HFF-Myc (cell line): ENCODE measurements around the gene POU6F2.

ENCODE experiments used
- DNase-seq: peaks from one replicate; pipeline ENCODE4 v3.0.0-alpha.2; 2011; ENCODE audit warnings: low read depth; ENCODE audit errors: extremely low read depth
- H3K4me3 ChIP-seq: replicated peaks from 2 replicates; pipeline ENCODE4 v1.5.1; 2011; ENCODE audit warnings: low read depth, mild to moderate bottlenecking, control low read depth, low read length
- CTCF ChIP-seq: IDR thresholded peaks from 2 replicates; pipeline ENCODE4 v1.5.1; 2012; ENCODE audit warnings: mild to moderate bottlenecking, low read depth, low read length, control low read depth; ENCODE audit errors: missing control alignments

POU6F2 gene

DNA sequence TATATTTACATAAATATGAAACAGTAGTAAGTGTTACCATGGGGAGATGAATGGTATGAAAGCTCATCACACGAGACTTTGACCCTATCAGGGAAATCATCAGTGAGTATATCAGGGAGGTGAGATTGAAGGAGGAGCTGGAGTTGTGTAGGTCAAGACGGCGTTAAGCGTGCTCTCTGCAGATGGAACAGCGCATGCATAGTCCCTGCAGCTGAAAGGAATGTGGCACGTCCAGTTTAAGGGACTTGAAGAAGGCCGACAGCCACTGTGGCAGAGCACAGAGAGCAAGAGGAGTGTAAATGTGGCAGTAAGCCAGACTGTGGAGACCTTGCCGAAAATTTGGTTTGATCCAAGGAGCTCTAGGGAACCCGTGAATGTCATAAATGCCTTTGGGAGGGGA lies 38.9 kb downstream of the POU6F2 start:
- H3K4me3 ChIP-seq: no peak overlapping the region
- no peak for TF ChIP-seq CTCF
- DNase-seq: no peak

DNA sequence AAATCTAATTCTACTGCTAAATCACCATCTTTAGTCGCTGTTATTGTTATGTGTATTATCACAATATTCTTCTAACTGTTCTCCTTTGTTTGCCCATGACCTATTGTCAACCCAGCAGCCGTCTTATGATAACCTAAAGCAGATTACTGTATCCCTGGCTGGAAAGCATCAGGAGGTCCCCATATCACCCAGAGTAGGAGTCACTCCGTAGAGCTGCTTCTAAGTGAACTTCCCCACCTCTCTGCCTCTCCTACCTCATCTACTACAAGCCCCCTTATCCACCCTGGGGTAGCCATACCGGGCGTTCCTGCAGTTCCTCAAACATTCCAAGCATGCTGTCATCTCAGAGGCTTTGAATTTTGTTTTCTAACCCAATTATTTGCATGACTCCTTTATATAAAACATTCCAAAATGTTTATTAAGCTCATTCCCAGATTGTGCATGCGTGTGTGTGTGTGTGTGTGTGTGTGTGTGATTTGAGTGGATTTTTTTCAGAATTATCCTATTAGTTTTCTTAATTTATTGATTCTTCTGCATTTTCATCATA lies 39.7 kb downstream of the POU6F2 start:
- TF ChIP-seq CTCF: no peak
- H3K4me3 ChIP-seq: no peak overlapping the region
- DNase-seq: no peak

GRCh38 chr7:39022796-39023195 lies 45.1 kb downstream of the POU6F2 start:
- no peak for DNase-seq
- H3K4me3 ChIP-seq: no peak overlapping the region
- no peak for TF ChIP-seq CTCF

DNA sequence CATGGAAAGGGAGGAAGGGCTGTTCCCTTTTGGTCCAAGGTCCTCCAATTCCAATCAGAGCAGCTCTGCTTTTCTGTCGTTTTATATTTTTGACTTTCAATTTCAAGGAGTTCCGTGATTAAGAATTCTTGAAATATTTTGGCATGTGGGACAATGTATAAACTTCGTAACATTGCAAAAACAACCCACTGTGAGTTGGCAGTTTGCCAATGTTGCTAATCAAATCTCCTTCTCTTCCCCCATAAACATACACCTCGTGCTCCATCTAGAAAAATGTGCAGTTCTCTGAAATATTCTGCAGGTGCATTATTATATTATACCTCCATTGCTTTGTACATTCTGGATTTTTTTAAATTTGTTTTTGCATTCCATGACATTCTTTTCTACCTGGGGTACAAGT lies 49.8 kb downstream of the POU6F2 start:
- no peak overlapping the region for H3K4me3 ChIP-seq
- TF ChIP-seq CTCF: no peak
- no peak for DNase-seq

DNA sequence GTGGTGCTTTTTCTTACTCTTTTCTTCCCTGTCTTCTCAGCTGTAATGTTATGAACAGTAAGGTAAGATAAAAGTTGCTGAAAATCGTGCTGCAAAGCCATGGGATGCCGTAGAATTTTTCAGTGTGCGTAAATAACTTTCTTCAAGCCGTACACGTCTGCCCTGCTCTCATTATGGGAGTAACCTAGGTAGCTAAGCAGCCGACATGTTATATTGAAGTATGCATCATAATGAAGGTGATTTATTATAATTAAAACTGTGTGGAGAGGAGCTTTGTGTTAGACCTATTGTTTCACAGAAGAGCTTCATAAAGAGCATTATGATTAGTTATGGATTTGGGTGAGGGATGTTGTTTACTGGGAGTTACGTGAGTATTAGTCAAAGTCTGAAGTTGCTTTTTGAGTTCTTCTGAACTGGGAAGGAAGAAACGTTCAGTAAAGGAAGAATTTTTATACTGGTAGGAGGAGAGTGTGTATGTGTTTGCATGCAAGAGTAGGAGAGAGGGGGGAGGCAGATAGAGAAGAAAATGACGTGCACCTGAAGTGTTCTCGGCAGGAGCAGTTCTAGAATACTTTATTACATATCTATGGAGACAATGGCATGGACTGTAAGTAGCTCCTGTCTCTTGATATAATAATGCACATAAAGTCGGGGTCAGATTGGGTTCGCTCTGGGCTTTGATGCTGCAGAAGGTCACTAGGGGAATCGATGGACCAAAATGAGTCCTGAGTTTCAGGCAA lies 56.3 kb downstream of the POU6F2 start:
- TF ChIP-seq CTCF: no peak
- DNase-seq: no peak

DNA sequence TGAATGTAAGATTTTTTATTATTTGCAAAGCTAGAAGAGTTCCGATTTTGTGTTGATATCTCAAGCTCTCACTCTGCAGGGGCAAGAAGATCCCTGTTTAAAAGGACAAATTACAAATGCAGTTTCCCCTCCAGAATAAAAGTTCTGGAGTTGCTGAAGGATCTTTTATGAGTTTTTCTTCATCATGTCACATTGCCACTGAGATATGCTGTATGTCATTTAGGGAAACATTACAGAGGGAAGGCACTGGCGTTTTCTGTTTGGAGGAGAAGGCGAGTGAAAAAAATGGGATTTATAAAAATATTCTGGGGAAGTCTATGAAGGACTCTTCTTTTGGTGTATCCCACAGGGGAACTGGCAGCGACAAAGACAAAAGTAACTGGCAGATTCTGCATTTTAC lies 57.4 kb downstream of the POU6F2 start:
- no peak overlapping the region for H3K4me3 ChIP-seq
- TF ChIP-seq CTCF: no peak
- DNase-seq: no peak

More for the DNA sequence above, 56.3 kb downstream of the POU6F2 start:
- no peak overlapping the region for H3K4me3 ChIP-seq
